Suprapubic skin (tissue), 4 donors: ENCODE results near the gene GRM3. TPM values are rescaled to one million over a fixed set of nuclear protein-coding genes. Genes with fewer than 3 reads are reported as not detected.

ENCODE experiments used
- DNase-seq, 2 donors: peaks; one replicate each; pipeline ENCODE4 v3.0.0-alpha.2; 2019; ENCODE audit warnings: low spot score in 2 of 2
- H3K27ac ChIP-seq: fragments of 200-600 bp; sonication (generic); one replicate; pipeline ENCODE4 v1.5.1; 2019
- H3K27me3 ChIP-seq: fragments of 200-600 bp; sonication (generic); one replicate; pipeline ENCODE4 v1.5.1; 2019
- H3K36me3 ChIP-seq: fragments of 200-600 bp; sonication (generic); one replicate; pipeline ENCODE4 v1.5.1; 2019
- H3K4me1 ChIP-seq: fragments of 200-600 bp; sonication (generic); one replicate; pipeline ENCODE4 v1.5.1; 2019
- H3K4me3 ChIP-seq: fragments of 200-600 bp; sonication (generic); one replicate; pipeline ENCODE4 v1.5.1; 2019; ENCODE audit warnings: mild to moderate bottlenecking
- H3K9me3 ChIP-seq: fragments of 200-600 bp; sonication (generic); one replicate; pipeline ENCODE4 v1.5.1; 2019
- CTCF ChIP-seq, 2 donors: fragments of 200-600 bp in 1 of 2; fragments of 450-650 bp in 1 of 2; sonication (generic) in 1 of 2; IDR thresholded peaks; one replicate each; pipeline ENCODE4 v1.5.1; 2016 to 2019; ENCODE audit warnings: antibody characterized with exemption in 2 of 2, mild to moderate bottlenecking in 1 of 2, moderate library complexity in 1 of 2
- EP300 ChIP-seq: sonication (generic); formaldehyde crosslinking; IDR thresholded peaks from one replicate; pipeline ENCODE4 v1.6.1; 2017; ENCODE audit warnings: antibody characterized with exemption
- POLR2A ChIP-seq, 2 donors: fragments of 450-650 bp; IDR thresholded peaks; one replicate each; pipeline ENCODE4 v1.6.1; 2017; ENCODE audit warnings: antibody characterized with exemption in 2 of 2, mild to moderate bottlenecking in 2 of 2, moderate library complexity in 2 of 2
- POLR2AphosphoS5 ChIP-seq, 3 donors: sonication (generic); formaldehyde crosslinking; IDR thresholded peaks; one replicate each; pipeline ENCODE4 v1.6.1; 2017; ENCODE audit warnings: antibody characterized with exemption in 3 of 3
- WGBS: methylation state at CpG from one replicate; pipeline ENCODE4 v1.1.5; 2018; 5-methylcytosine and 5-hydroxymethylcytosine counted together
- total RNA-seq, 4 donors: library from RNA; depleted of rRNA; stranded (reverse); fragments of >200 nt; gene quantifications; one replicate each; pipeline ENCODE4 v1.1.0, GENCODE V29; 2016

GRM3 gene
- total RNA-seq, 4 donors from 2014 or later, result not detected

GRCh38 chr7:86749741-86750665 lies 106.3 kb downstream of the GRM3 start:
- no peak overlapping the region for H3K4me3 ChIP-seq
- H3K27ac ChIP-seq, result no peak overlapping the region
- no peaks in the 10 kb centered on the region for H3K27me3 ChIP-seq
- H3K36me3 ChIP-seq, result no peaks in the 10 kb centered on the region
- TF ChIP-seq POLR2A (IDR thresholded peaks at IDR 0.05), result no peak
- TF ChIP-seq POLR2AphosphoS5 (IDR thresholded peaks at IDR 0.05), result no peak
- no peak for TF ChIP-seq CTCF (IDR thresholded peaks at IDR 0.05)
- no peak for TF ChIP-seq EP300
- DNase-seq, result no peak
- no peaks in the 10 kb centered on the region for H3K9me3 ChIP-seq
- WGBS, result 89% methylated on average over 4 of the region's 4 CpGs
- H3K4me1 ChIP-seq, result no peaks in the 10 kb centered on the region

- no peak overlapping the region for H3K4me3 ChIP-seq
- no peak for DNase-seq
- TF ChIP-seq CTCF (IDR thresholded peaks at IDR 0.05) (no peak), POLR2AphosphoS5 (IDR thresholded peaks at IDR 0.05) (no peak), EP300 (no peak), POLR2A (IDR thresholded peaks at IDR 0.05) (no peak)
- H3K27ac ChIP-seq, result no peak overlapping the region
- H3K27me3 ChIP-seq, result no peaks in the 10 kb centered on the region
- H3K36me3 ChIP-seq, result no peaks in the 10 kb centered on the region
- H3K4me1 ChIP-seq, result no peaks in the 10 kb centered on the region
- 35% methylated on average over 4 of the region's 4 CpGs for WGBS
- no peaks in the 10 kb centered on the region for H3K9me3 ChIP-seq
Observed at GRCh38 chr7:86760236-86760635, 116.5 kb downstream of the GRM3 start.

GRCh38 chr7:86762129-86762528 lies 118.4 kb downstream of the GRM3 start:
- WGBS, result 67% methylated on average over 2 of the region's 2 CpGs
- no peaks in the 10 kb centered on the region for H3K27me3 ChIP-seq
- no peak for DNase-seq
- H3K4me3 ChIP-seq, result no peak overlapping the region
- H3K9me3 ChIP-seq, result no peaks in the 10 kb centered on the region
- H3K4me1 ChIP-seq, result no peaks in the 10 kb centered on the region
- TF ChIP-seq CTCF (IDR thresholded peaks at IDR 0.05) (no peak), POLR2AphosphoS5 (IDR thresholded peaks at IDR 0.05) (no peak), EP300 (no peak), POLR2A (IDR thresholded peaks at IDR 0.05) (no peak)
- no peak overlapping the region for H3K27ac ChIP-seq
- H3K36me3 ChIP-seq, result no peaks in the 10 kb centered on the region

GRCh38 chr7:86765931-86766330 lies 122.2 kb downstream of the GRM3 start:
- H3K27me3 ChIP-seq, result no peaks in the 10 kb centered on the region
- no peaks in the 10 kb centered on the region for H3K36me3 ChIP-seq
- H3K27ac ChIP-seq, result no peak overlapping the region
- 48% methylated on average over 2 of the region's 2 CpGs for WGBS
- no peaks in the 10 kb centered on the region for H3K4me1 ChIP-seq
- H3K4me3 ChIP-seq, result no peak overlapping the region
- H3K9me3 ChIP-seq, result no peaks in the 10 kb centered on the region
- TF ChIP-seq POLR2A (IDR thresholded peaks at IDR 0.05) (no peak), EP300 (no peak), CTCF (IDR thresholded peaks at IDR 0.05) (no peak), POLR2AphosphoS5 (IDR thresholded peaks at IDR 0.05) (no peak)
- DNase-seq, result no peak

- no peaks in the 10 kb centered on the region for H3K27me3 ChIP-seq
- H3K27ac ChIP-seq, result no peak overlapping the region
- DNase-seq, result no peak
- H3K4me3 ChIP-seq, result no peak overlapping the region
- TF ChIP-seq POLR2AphosphoS5 (IDR thresholded peaks at IDR 0.05) (no peak), POLR2A (IDR thresholded peaks at IDR 0.05) (no peak), CTCF (IDR thresholded peaks at IDR 0.05) (no peak), EP300 (no peak)
- H3K9me3 ChIP-seq, result no peaks in the 10 kb centered on the region
- H3K4me1 ChIP-seq, result no peaks in the 10 kb centered on the region
- no peaks in the 10 kb centered on the region for H3K36me3 ChIP-seq
- WGBS, result 70% methylated on average over 1 of the region's 1 CpG
Observed at GRCh38 chr7:86768394-86768793, 124.7 kb downstream of the GRM3 start.
